HG02870 (cell line): ENCODE results near the gene NMT2.
A peak's percentile ranks its signal among the peaks of the same experiment; 100 is the strongest.

ENCODE experiments used
- ATAC-seq: cut with Tn5 transposase; IDR thresholded peaks from one replicate; pipeline ENCODE4 v1.9.1; 2021; ENCODE audit warnings: mild to moderate bottlenecking, moderate library complexity; ENCODE audit not compliant: unreplicated experiment

The NMT2 gene

DNA sequence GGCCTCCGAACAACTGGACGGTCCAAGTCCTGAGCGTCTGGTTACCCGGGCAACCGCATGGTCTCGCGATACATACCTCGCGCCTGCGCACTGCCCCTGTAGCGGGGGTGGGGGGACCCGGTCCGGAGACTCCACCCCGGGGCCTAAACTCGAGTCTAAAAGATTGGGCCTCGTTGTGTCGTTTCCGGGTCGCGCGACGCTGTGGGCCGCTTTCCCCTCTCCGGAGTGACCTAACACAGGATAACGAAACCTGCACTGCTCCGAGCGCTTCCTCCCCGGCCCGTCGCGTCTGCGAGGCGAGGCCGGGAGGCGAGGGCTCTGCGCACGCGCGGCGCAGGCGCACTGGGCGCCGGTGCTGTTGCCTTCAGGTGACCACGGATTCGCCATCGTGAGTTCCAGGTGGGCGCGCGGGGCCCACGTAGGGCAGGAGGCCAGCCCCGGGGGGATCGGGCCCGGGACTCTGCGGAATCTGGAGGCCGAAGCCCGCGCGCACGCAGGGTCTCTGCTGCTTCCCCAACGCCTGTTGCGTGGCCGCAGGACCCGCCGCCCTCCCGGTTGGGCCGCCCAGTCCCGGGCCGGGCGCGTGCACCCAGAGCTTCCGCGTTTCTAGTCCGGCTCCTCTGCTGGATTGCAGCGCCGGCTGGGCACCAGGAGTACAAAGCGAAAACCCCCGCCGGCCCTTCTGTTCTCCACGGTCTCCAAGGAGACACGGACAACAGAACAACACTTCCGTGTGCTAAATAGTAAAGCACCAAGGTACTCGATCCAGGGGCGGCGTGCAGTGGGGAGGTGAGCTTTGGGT lies 71.3 kb downstream of the NMT2 start, which contains the start of gene RPP38:
RPP38 (plus strand) TSS at position 345 of the 802 bp plus-strand sequence. CDS start 5,960 bp downstream, outside the sequence.
- ATAC-seq = peak; percentile 87

DNA sequence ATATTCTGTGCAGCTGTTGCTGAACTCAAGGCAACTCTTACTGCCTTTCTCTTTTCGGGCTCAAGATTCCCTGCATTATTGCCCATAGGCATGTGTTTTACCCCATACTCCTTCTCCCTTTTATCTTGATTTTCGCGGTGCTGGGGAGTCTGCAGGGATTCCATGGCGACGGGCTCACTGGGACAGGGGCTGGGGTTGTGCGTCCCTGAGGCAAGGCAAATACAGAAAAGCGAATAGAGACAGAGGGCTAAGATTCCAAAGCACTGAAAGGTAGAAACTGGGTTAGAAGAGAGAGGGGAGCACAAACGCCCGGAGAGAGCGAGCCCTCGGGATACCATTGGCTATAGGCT lies 71.9 kb downstream of the NMT2 start:
- ATAC-seq = peak; percentile 12

DNA sequence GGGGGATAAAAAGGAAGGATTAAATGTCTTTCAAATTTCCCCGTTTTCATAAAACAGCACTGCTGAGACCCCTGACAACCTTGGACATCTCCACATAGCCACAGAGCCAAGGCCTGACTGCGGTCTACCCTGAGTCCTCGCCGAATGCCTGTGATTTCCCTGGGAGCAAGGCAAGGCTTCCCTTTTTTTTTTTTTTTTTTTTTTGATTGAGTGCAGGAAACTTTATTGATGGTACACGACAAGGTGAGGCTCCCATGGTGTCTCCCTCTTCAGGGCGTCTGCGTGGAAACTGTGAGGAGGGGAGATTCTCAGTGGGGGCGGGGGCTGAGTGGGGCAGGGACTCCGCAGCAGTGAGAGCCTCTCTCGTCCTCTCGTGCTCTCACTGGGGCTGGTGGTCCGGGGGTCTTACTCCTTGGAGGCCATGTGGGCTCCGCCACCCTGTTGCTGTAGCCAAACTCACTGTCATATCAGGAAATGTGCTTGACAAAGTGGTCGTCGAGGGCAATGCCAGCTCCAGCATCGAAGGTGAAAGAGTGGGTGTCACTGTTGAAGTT lies 75.6 kb downstream of the NMT2 start:
- no peak for ATAC-seq

DNA sequence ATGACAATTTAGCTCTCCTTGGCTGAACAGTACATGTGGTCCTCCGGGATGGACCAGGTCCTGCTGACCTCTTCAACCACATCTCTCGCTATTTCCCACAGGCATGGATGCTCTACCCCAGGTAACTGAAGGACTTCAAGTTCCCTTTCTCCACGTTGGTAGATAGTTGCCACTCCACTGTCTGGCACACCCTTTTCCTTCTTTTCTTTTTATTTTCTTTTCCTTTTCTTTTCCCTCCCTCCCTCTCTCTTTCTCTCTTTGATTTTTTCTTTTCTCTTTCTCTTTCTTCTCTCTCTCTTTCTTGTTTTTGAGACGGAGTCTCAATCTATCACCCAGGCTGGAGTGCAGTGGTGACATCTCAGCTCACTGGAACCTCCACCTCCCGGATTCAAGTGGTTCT lies 77.1 kb downstream of the NMT2 start:
- no peak for ATAC-seq

DNA sequence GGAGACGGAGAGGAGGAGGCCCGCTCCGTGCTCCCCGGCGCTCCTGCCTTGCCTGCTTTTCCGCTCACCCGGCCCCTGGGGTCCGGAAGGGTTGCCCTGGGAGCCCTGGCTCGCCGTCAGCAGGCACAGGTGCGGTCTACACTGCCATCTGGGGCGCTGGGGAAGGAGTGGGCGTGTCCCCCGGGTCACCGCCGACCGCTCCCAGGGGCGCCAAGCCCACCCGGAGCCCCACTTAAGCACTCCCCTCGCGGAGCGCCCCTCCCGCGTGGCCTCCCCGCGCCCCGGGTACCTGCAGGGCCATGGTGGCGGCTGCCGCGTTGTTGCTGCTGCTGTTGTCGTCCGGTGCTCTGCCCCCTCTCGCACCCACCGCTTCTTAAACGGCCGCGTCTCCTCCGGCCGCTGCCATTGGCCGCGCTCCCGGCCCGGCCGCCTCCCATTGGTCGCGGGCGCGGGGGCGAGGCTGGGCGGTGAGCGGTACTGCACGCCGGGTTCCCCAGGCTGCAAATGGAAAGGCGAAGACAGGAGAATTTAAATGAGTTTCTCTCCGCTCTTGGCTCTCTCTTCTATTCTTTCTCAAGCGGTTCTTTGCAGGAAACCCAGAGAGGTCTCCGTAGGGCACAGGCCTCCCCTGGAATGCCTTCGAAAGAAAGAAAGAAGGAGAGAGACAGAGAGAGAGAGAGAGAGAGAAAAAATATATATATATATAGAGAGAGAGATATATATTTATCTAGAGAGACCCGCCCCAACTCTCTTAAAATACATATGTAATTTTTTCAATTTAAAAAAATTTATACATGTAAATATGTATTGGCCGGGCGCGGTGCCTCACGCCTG lies 79.8 kb downstream of the NMT2 start, which contains the start of gene ACBD7:
ACBD7 (minus strand) TSS at position 349 of the 834 bp plus-strand sequence; CDS start at position 301, 48 bp downstream.
- ATAC-seq = peak; percentile 97

DNA sequence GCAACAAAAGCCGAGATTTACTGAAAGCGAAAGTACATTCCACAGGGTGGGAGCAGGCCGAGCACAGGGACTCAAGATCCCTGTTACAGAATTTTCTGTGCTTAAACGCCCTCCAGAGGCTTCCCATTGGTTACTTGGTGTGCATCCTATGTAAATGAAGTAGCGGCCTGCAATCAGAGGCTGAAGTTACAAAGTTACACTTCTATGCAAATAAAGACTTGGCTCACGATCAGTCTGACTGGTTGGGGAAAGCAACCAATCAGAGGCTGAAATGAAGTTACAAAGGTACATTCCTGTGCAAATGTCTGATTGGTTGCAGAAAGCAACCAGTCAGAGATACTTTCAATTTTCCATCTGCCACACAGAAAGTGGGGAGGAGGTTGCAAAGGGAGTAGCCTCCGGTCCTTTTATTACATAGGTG lies 84.0 kb downstream of the NMT2 start:
- ATAC-seq = no peak

DNA sequence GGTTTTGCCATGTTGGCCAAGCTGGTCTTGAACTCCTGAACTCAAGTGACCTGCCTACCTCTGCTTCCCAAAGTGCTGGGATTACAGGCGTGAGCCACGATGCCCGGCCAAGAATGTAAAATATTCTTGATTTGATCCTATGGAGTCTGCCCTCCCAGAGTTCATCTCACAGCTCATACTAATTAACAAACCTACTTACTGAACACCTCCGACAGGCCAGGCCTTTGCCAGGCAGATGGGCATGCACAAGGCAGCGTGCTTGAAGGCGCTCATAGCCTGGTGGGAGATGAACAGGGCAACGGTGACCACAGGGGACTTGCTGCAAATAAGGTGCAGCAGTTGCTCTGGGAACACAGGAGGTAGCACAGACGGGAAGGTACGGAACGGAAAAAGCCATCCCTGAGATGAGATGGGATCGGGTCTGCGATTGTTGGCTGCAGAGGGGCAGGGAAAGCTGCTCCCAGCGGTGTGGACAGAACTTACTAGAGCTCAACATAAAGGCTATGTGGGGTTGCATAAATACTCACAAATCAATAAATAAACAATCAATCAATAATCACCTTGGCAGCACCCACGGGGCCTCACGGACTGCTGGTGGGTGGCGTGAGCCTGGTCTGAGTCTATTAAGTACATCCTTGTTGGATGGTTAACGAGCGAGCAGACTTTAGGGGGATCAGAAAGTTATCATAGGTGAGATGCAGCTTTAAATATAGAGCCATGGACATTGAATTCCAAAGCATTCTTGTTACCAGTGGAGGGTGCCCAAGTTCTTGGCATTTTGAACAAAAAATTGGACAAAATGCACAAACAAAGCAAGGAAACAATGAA lies 84.6 kb downstream of the NMT2 start:
- ATAC-seq = no peak

DNA sequence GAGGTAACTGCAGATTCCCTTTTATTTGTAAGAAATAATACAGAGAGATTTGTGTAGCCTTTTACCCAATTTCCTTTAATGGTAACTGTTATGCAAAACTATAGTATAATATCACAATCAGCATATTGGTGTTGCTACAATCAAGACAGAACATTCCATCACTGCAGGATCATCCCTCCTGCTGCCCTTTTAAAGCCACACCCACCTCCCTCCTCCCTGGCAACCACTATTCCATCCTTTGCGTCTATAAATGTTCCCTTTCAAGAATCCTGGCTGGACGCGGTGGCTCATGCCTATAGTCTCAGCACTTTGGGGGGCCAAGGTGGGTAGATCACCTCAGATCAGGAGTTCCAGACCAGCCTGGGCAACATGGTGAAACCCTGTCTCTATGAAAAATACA lies 93.1 kb downstream of the NMT2 start:
- ATAC-seq = no peak

DNA sequence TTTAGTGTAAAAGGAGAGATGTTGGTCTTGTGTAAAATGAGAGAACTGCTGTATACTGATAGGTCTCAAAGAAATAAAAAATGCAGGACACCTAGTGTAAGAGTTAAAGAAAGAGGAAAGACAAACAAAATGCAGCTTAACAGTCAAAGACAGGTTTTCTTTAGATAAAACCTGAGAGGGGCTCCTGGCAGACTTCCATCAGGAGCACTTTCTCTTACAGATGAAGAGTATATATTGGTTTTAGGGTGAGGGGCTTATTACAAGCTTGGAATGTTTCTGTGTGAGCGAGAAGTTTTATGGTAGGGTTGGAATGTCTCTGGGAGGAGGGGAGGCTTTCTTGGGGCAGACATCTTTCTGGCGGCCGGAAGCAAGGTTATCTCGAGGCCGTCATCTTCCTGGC lies 96.1 kb downstream of the NMT2 start:
- no peak for ATAC-seq

DNA sequence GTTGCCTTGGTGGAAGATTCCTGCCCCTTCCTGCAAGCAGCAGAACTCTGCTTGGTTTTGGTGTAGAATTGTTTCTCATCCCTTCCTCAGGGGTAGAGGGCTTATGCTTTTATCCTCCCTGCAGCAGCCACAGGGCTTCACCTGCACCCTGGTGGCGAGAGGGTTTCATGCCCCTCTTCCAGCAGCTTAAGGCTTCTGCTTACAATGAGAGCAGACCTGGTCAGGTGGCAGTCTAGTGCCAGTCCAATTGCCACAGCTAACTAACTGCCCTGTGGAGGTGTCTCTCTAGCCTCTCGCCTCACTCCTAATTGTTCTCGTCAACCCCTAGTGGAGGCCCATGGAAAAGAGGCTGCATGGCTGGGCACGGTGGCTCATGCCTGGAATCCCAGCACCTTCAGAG lies 99.3 kb downstream of the NMT2 start:
- no peak for ATAC-seq

DNA sequence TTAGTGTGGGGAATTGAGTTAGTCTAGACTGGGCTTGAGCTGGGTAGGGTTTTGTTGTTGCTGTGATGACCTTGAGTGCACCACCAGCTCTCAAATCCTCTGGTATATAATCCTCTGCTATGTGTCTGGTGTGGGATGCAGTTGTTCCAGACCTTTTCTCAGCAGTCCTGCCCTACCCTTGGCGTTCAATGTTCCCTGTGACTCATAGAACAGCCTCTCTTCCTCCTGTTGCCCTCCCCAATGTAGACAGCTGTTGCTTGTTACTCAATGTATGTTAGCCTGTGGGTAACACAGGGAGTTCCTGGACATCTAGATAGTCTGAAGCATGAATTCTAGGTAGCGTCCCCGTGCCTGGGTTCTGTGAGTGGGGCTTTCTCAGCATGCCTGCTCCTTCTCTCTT lies 99.7 kb downstream of the NMT2 start:
- no peak for ATAC-seq

DNA sequence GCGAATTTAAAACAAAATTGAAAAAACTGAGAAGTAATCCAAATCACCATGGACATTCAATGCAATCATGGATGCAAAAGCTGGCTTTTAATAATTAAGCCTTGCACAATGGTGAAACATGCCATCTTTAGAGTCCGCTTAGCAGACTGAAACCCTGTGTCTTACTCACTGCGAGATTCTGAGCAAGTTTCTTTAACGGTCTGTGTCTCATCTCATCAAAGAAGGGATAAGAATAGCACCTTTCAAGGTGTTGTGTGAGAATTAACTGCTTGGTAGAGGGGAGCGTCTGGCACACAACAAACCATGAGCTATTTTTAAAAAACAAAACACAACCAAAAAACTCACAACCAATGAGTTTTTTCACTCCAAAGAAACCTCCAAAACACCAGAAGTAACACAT lies 101.3 kb downstream of the NMT2 start:
- ATAC-seq = no peak

DNA sequence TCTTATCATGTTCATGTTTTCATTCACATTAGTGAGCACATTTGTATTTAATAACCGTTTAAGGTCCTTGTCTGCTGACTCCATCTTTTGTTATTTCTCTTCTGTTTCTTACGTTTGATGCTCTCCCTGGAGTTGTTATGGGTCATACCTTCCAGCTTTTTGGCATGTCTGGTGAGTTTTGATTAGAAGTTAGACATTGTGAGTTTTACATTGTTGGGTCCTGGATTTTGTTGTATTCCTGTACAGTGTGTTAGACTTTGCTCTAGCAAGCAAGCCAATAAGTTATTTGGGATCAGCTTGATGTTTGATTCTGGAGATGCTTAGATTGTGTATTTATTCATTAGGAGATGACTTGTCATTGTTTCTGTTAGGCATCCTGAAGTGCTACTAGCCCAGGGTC lies 107.9 kb downstream of the NMT2 start:
- ATAC-seq = no peak

DNA sequence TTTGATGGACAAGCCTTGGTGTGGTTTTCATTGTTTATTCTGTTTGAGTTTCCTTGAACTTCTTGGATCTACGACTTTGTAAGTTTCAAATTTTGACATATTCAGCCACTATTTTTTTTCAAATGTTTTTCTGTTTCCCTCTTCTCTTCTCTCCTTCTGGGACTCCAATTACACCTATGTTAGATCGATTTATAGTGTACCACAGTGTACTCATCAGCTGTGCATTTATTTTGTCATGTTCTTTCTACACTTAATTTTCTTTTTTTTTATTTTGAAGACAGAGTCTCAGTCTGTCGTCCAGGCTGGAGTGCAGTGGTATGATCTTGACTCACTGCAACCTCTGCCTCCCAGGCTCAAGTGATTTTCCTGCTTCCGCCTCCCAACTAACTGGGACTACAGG lies 108.6 kb downstream of the NMT2 start:
- ATAC-seq = no peak

DNA sequence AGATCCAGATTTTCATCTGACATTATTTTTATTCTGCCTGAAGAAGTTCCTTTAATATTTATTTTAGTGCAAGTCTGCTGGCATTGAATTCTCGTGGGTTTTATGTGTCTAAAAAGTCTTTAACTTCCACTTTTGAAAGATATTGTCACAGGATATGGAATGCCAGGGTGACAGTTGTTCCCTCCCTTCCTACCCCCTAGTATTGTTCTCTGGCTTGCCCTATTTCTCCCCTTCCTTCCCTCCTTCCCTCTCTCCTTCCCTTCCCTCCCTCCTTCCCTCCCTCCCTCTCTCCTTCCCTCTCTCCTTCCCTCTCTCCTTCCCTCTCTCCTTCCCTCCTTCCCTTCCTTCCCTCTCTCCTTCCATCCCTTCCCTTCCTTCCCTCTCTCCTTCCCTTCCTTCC lies 109.8 kb downstream of the NMT2 start:
- ATAC-seq = no peak
